Liver (tissue), 9 donors: ENCODE measurements around the gene PTGIR. TPM values are rescaled to one million over a fixed set of nuclear protein-coding genes. Genes with fewer than 3 reads are reported as not detected.
"Not testable (repeated sequence)": the region's sequence is repeated elsewhere in the genome, so short reads cannot be mapped to it uniquely, and the experiment has no call there.

Experiments used
- DNase-seq: peaks from one replicate; pipeline ENCODE4 v3.0.0-alpha.2; 2017; ENCODE audit warnings: low spot score
- H3K27ac ChIP-seq, 2 donors: one replicate each; pipeline ENCODE4 v1.7.0; 2013; ENCODE audit warnings: inconsistent platforms in 2 of 2, low read length in 2 of 2, control low read depth in 1 of 2, low read depth in 1 of 2, mild to moderate bottlenecking in 1 of 2
- H3K27me3 ChIP-seq, 4 donors: one replicate each; pipeline versions ENCODE4 v1.6.1 to v1.7.0; 2013; ENCODE audit warnings: low read length in 3 of 4, inconsistent platforms in 1 of 4, mild to moderate bottlenecking in 1 of 4, moderate library complexity in 1 of 4; ENCODE audit not compliant: control insufficient read depth in 4 of 4, insufficient read depth in 4 of 4
- H3K36me3 ChIP-seq, 4 donors: one replicate each; pipeline versions ENCODE4 v1.6.1 to v1.7.0; 2013; ENCODE audit warnings: low read length in 3 of 4, mild to moderate bottlenecking in 3 of 4, low read depth in 1 of 4, moderate library complexity in 1 of 4; ENCODE audit not compliant: control insufficient read depth in 4 of 4, insufficient read depth in 3 of 4
- H3K4me1 ChIP-seq, 4 donors: one replicate each; pipeline versions ENCODE4 v1.6.1 to v1.7.0; 2013; ENCODE audit warnings: low read length in 3 of 4, mild to moderate bottlenecking in 3 of 4, moderate library complexity in 1 of 4; ENCODE audit not compliant: control insufficient read depth in 4 of 4, insufficient read depth in 4 of 4
- H3K4me3 ChIP-seq, 3 donors: one replicate each; pipeline versions ENCODE4 v1.6.1 to v1.7.0; 2013; ENCODE audit warnings: low read length in 3 of 3, control low read depth in 1 of 3, low read depth in 1 of 3, mild to moderate bottlenecking in 1 of 3
- H3K9ac ChIP-seq, 2 donors: one replicate each; pipeline ENCODE4 v1.7.0; 2013; ENCODE audit warnings: low read length in 2 of 2, mild to moderate bottlenecking in 2 of 2, moderate library complexity in 2 of 2, control low read depth in 1 of 2, low read depth in 1 of 2
- H3K9me3 ChIP-seq, 4 donors: one replicate each; pipeline versions ENCODE4 v1.6.1 to v1.7.0; 2013; ENCODE audit warnings: low read length in 3 of 4; ENCODE audit not compliant: control insufficient read depth in 4 of 4
- EGR1 ChIP-seq, 2 donors: IDR thresholded peaks; 2 replicates each; pipeline ENCODE4 v1.6.1; 2016 to 2018; ENCODE audit warnings: antibody characterized with exemption in 2 of 2, low read depth in 2 of 2
- FOXA1 ChIP-seq: IDR thresholded peaks from 2 replicates; pipeline ENCODE4 v1.6.1; 2016; ENCODE audit warnings: antibody characterized with exemption
- FOXA2 ChIP-seq: IDR thresholded peaks from 2 replicates; pipeline ENCODE4 v1.6.1; 2016; ENCODE audit warnings: antibody characterized with exemption
- GABPA ChIP-seq, 2 donors: IDR thresholded peaks in 1 of 2; conservative IDR thresholded peaks in 1 of 2; 2 replicates each; pipeline ENCODE4 v1.6.1; 2016; ENCODE audit warnings: antibody characterized with exemption in 2 of 2, mild to moderate bottlenecking in 1 of 2, moderate library complexity in 1 of 2
- HNF4A ChIP-seq, 2 donors: conservative IDR thresholded peaks; 2 replicates each; pipeline ENCODE4 v1.6.1; 2016; ENCODE audit warnings: antibody characterized with exemption in 2 of 2, mild to moderate bottlenecking in 2 of 2
- HNF4G ChIP-seq: IDR thresholded peaks from 2 replicates; pipeline ENCODE4 v1.6.1; 2016; ENCODE audit warnings: antibody characterized with exemption
- JUND ChIP-seq, 2 donors: IDR thresholded peaks; 2 replicates each; pipeline ENCODE4 v1.6.1; 2016; ENCODE audit warnings: antibody characterized with exemption in 2 of 2
- NR2F2 ChIP-seq: IDR thresholded peaks from 2 replicates; pipeline ENCODE4 v1.6.1; 2016; ENCODE audit warnings: antibody characterized with exemption
- RAD21 ChIP-seq, 2 donors: IDR thresholded peaks; 2 replicates each; pipeline ENCODE4 v1.6.1; 2016; ENCODE audit warnings: antibody characterized with exemption in 2 of 2, mild to moderate bottlenecking in 2 of 2
- RXRA ChIP-seq, 2 donors: IDR thresholded peaks; 2 replicates each; pipeline ENCODE4 v1.6.1; 2017 to 2018; ENCODE audit warnings: antibody characterized with exemption in 2 of 2, mild to moderate bottlenecking in 1 of 2
- SP1 ChIP-seq: IDR thresholded peaks from 2 replicates; pipeline ENCODE4 v1.6.1; 2018; ENCODE audit warnings: antibody characterized with exemption, mild to moderate bottlenecking
- TAF1 ChIP-seq: conservative IDR thresholded peaks from 2 replicates; pipeline ENCODE4 v1.6.1; 2016; ENCODE audit warnings: antibody characterized with exemption, mild to moderate bottlenecking
- YY1 ChIP-seq: IDR thresholded peaks from 2 replicates; pipeline ENCODE4 v1.6.1; 2016; ENCODE audit warnings: antibody characterized with exemption, mild to moderate bottlenecking
- WGBS: extraction: QIAGEN DNeasy Blood & Tissue Kit; methylation state at CpG from one replicate; pipeline ENCODE4 v1.1.7; 2013; 5-methylcytosine and 5-hydroxymethylcytosine counted together
- polyA plus RNA-seq, 2 donors: library from polyadenylated mRNA; stranded (reverse) in 1 of 2; unstranded in 1 of 2; fragments of 200-250 nt in 1 of 2; fragments of >200 nt in 1 of 2; fragmentation: Nextera tagmentation in 1 of 2; extraction: Ambion mirVana in 1 of 2; gene quantifications; one replicate each; pipeline versions ENCODE4 v1.2.1 to v1.2.3, GENCODE V29; 2013 to 2015
- total RNA-seq, 2 donors: library from RNA; depleted of rRNA; stranded (reverse); fragments of >200 nt; gene quantifications; one replicate each; pipeline ENCODE4 v1.2.3, GENCODE V29; 2014
- TF ChIP-seq, protein P1 (sequence below): IDR thresholded peaks from 2 replicates; pipeline ENCODE4 v1.6.1; 2016; ENCODE audit warnings: antibody characterized with exemption
- TF ChIP-seq, protein P2 (sequence below): IDR thresholded peaks from 2 replicates; pipeline ENCODE4 v1.6.1; 2016; ENCODE audit warnings: antibody characterized with exemption
- TF ChIP-seq, protein P3 (sequence below): fragments of 150-350 bp; IDR thresholded peaks from 2 replicates; pipeline ENCODE4 v1.5.1; 2017; ENCODE audit warnings: improper control_type of control experiment, low read depth, low read length; ENCODE audit not compliant: missing input control
- donor health status: healthy.
- donor health status: healthy.
- donor health status: healthy.
- donor health status: healthy.
- donor health status: healthy.

Gene PTGIR
- total and polyA plus RNA-seq, 4 donors = 1.4 to 5.9 (median 2.9) TPM

DNA sequence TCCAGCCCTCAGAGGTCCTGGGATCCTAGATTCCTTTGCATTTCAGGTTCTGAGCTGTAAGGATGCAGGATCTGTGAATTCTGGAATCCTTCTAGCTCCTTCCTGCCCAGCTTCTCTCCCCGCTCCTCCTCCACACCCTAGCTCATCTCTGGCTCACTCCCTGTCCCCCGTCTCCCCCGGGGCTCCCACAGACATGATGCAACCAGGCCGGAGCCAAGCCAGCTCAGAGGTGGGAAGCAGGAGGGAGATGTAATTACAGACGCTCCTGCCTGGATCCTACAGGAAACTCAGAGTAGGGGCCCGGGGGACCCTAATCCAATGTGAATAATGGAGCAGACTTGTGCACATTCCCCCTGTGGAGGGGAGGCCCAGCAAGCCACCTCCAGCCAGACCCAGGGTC is 6.6 kb upstream of the PTGIR start:
- Histone ChIP-seq H3K4me3 (no peak overlapping the region), H3K9me3 (no peaks in the 10 kb centered on the region), H3K4me1 (peaks cover 4 to 5% (median 4%) of the 10 kb centered on the region in 4 donors), H3K36me3 (no peaks in the 10 kb centered on the region), H3K27ac (no peak overlapping the region), H3K27me3 (peaks cover 0 to 11% (median 0%) of the 10 kb centered on the region in 4 donors), H3K9ac (no peak overlapping the region)
- WGBS = 71% methylated on average over 6 of the region's 6 CpGs
- TF ChIP-seq, protein P1, sequence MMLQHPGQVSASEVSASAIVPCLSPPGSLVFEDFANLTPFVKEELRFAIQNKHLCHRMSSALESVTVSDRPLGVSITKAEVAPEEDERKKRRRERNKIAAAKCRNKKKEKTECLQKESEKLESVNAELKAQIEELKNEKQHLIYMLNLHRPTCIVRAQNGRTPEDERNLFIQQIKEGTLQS = no peak
- TF ChIP-seq, protein P2, sequence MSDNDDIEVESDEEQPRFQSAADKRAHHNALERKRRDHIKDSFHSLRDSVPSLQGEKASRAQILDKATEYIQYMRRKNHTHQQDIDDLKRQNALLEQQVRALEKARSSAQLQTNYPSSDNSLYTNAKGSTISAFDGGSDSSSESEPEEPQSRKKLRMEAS = no peak
- no peak for TF ChIP-seq TAF1
- no peak for TF ChIP-seq RAD21 (IDR thresholded peaks at IDR 0.05)
- TF ChIP-seq JUND (IDR thresholded peaks at IDR 0.05) = no peak
- no peak for TF ChIP-seq FOXA2
- TF ChIP-seq SP1 = no peak
- DNase-seq = no peak

DNA sequence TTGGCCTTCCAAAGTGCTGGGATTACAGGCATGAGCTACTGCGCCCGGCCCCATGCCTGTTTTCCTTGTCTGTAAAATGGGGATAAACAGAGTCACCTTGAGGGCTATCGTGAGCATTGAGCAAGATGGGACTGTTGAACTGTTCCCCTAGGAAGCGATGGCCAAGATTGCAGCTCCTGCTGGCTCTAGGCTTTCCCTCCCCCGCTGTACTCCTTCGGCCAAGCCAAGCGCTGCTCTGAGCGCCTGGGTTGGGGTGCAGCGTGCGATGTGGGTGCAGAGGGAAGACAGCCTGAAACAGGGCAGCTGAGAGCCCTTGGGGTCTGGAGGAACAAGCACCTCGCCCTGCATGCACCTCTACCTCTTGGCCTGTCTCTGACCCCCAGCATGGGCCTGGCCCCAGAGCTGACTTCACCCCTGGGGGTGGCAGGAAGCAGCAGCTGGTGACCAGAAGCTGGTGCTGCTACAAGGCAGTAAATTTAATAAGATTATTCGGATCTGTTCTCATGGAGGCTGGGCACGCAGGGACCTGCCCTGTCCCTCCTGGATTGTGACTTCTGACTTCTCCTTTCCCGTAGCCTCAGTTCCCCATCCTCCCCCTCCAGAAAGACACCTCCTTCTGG is 5.8 kb upstream of the PTGIR start:
- no peak overlapping the region for H3K9ac ChIP-seq
- no peaks in the 10 kb centered on the region for H3K9me3 ChIP-seq
- H3K27me3 ChIP-seq = peaks cover 0 to 11% (median 0%) of the 10 kb centered on the region in 4 donors
- no peak overlapping the region for H3K27ac ChIP-seq
- peaks cover 4 to 5% (median 4%) of the 10 kb centered on the region in 4 donors for H3K4me1 ChIP-seq
- WGBS = 84% methylated on average over 14 of the region's 14 CpGs
- TF ChIP-seq RAD21 (IDR thresholded peaks at IDR 0.05) (no peak), HNF4A (conservative IDR thresholded peaks at IDR 0.05) (no peak), RXRA (IDR thresholded peaks at IDR 0.05) (no peak)
- no peak for DNase-seq
- no peaks in the 10 kb centered on the region for H3K36me3 ChIP-seq
- no peak overlapping the region for H3K4me3 ChIP-seq

DNA sequence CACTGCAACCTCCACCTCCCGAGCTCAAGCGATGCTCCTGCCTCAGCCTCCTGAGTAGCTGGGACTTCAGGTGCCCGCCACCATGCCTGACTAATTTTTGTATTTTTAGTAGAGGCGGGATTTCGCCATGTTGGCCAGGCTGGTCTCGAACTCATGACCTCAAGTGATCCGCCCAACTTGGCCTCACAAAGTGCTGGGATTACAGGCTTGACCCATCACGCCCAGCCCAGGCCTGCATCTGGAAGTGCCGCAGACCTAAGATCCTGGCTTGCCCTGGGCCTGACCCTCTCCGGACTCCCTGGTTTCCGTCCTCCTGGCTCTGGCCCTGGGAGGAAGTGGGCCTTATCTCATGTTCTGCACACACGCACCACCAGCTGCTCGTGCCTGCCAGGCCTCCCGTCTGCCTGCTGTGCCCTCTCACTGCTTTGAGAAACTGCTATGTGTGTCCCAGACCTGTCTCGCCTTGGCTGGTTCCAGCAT is 4.7 kb upstream of the PTGIR start:
- no peaks in the 10 kb centered on the region for H3K36me3 ChIP-seq
- no peak for DNase-seq
- no peak overlapping the region for H3K9ac ChIP-seq
- H3K27me3 ChIP-seq = peaks cover 0 to 11% (median 0%) of the 10 kb centered on the region in 4 donors
- no peaks in the 10 kb centered on the region for H3K9me3 ChIP-seq
- H3K4me3 ChIP-seq = no peak overlapping the region
- WGBS = 79% methylated on average over 15 of the region's 15 CpGs
- no peak overlapping the region for H3K27ac ChIP-seq
- peaks cover 4 to 5% (median 4%) of the 10 kb centered on the region in 4 donors for H3K4me1 ChIP-seq
- TF ChIP-seq, protein P2 = no peak
- TF ChIP-seq RXRA (IDR thresholded peaks at IDR 0.05) (peak; percentile 31 to 39), NR2F2 (peak; percentile 85), FOXA2 (no peak), HNF4A (conservative IDR thresholded peaks at IDR 0.05) (no peak), RAD21 (IDR thresholded peaks at IDR 0.05) (no peak), TAF1 (no peak), FOXA1 (no peak), GABPA (IDR thresholded peaks at IDR 0.05 in 1 of 2, conservative IDR thresholded peaks at IDR 0.05 in 1 of 2) (no peak), HNF4G (no peak), JUND (IDR thresholded peaks at IDR 0.05) (no peak), EGR1 (IDR thresholded peaks at IDR 0.05; ENCODE audit: low read depth in 2 of 2) (no peak), SP1 (peak; percentile 27), YY1 (no peak)
- TF ChIP-seq, protein P1 = no peak
- TF ChIP-seq, protein P3, sequence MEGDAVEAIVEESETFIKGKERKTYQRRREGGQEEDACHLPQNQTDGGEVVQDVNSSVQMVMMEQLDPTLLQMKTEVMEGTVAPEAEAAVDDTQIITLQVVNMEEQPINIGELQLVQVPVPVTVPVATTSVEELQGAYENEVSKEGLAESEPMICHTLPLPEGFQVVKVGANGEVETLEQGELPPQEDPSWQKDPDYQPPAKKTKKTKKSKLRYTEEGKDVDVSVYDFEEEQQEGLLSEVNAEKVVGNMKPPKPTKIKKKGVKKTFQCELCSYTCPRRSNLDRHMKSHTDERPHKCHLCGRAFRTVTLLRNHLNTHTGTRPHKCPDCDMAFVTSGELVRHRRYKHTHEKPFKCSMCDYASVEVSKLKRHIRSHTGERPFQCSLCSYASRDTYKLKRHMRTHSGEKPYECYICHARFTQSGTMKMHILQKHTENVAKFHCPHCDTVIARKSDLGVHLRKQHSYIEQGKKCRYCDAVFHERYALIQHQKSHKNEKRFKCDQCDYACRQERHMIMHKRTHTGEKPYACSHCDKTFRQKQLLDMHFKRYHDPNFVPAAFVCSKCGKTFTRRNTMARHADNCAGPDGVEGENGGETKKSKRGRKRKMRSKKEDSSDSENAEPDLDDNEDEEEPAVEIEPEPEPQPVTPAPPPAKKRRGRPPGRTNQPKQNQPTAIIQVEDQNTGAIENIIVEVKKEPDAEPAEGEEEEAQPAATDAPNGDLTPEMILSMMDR = no peak

DNA sequence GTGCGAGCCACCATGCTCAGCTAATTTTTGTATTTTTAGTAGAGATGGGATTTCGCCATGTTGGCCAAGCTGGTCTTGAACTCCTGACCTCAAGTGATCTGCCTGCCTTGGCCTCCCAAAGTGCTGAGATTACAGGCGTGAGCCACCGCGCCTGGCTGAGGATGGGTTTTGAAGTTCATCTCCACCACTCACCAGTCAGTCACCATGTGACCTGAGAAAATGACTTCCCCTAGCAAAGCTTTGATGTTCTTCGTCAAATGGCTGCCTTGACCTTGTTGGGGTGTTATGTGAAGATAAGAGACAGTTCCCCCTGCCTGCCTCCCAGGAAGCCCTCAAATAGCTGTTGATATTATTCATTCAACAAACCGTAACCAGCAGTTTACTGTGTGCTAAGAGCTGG is 4.1 kb upstream of the PTGIR start:
- not testable (repeated sequence) for H3K9me3 ChIP-seq, H3K36me3 ChIP-seq, H3K4me1 ChIP-seq, DNase-seq, H3K4me3 ChIP-seq, H3K9ac ChIP-seq, H3K27ac ChIP-seq
- 88% methylated on average over 7 of the region's 7 CpGs for WGBS
- peaks cover 0 to 10% (median 0%) of the 10 kb centered on the region in 4 donors for H3K27me3 ChIP-seq
